IMR-90 (cell line): Measurements from ENCODE around the gene MARCHF6. TPM values are rescaled to one million over a fixed set of nuclear protein-coding genes. Genes with fewer than 3 reads are reported as not detected.

ENCODE experiments used
- ATAC-seq: fragments of 200-7000 bp; cut with Tn5 transposase; 2 replicates; pipeline ENCODE4 v1.9.1; 2020; ENCODE audit warnings: low read depth, mild to moderate bottlenecking, moderate library complexity
- BruUV-seq: library from RNA; stranded (reverse); fragments of 400-500 nt; replicated peaks from 2 replicates; lab custom pipeline; 2021; lab: Mats Ljungman, UMichigan
- CTCF ChIA-PET: fragments of 300-600 bp; formaldehyde crosslinking; extraction: SDS; loops from one replicate; lab custom pipeline; 2021; ENCODE audit warnings: antibody characterized with exemption; lab: Yijun Ruan, JAX
- POLR2A ChIA-PET: fragments of 300-600 bp; sonication (Branson Sonifier 250); formaldehyde crosslinking; loops from one replicate; lab custom pipeline; 2022; ENCODE audit warnings: antibody characterized with exemption; ENCODE audit not compliant: unreplicated experiment; lab: Charles Lee
- DNase-seq: peaks from one replicate; pipeline ENCODE4 v3.0.0; 2013
- H2AFZ ChIP-seq: replicated peaks from 2 replicates; pipeline ENCODE3; 2013; ENCODE audit warnings: low read length, mild to moderate bottlenecking; ENCODE audit not compliant: poor library complexity
- H2AK5ac ChIP-seq: 2 replicates; pipeline ENCODE4 v1.6.1; 2013; ENCODE audit warnings: low read depth, low read length, inconsistent platforms
- H2AK9ac ChIP-seq: replicated peaks from 2 replicates; pipeline ENCODE3; 2013; ENCODE audit warnings: mild to moderate bottlenecking, low read depth, low read length, moderate library complexity; ENCODE audit not compliant: poor library complexity
- H2BK120ac ChIP-seq: 2 replicates; pipeline ENCODE4 v1.6.1; 2013; ENCODE audit warnings: low read depth, low read length, inconsistent platforms
- H2BK15ac ChIP-seq: 3 replicates; pipeline ENCODE4 v1.6.1; 2013; ENCODE audit warnings: low read depth, low read length, inconsistent platforms
- H2BK20ac ChIP-seq: 2 replicates; pipeline ENCODE4 v1.6.1; 2013; ENCODE audit warnings: low read depth, mild to moderate bottlenecking, inconsistent platforms, low read length, moderate library complexity
- H2BK5ac ChIP-seq: 2 replicates; pipeline ENCODE4 v1.6.1; 2013; ENCODE audit warnings: mild to moderate bottlenecking, low read depth, low read length, inconsistent platforms; ENCODE audit not compliant: poor library complexity, severe bottlenecking
- H3K14ac ChIP-seq: replicated peaks from 2 replicates; pipeline ENCODE4 v1.6.1; 2013; ENCODE audit warnings: low read depth, low read length, inconsistent platforms
- H3K18ac ChIP-seq: 2 replicates; pipeline ENCODE4 v1.6.1; 2013; ENCODE audit warnings: low read depth, low read length, control low read depth
- H3K23ac ChIP-seq: 2 replicates; pipeline ENCODE4 v1.6.1; 2013; ENCODE audit warnings: low read depth, low read length, inconsistent platforms
- H3K27ac ChIP-seq: 2 replicates; pipeline ENCODE4 v1.5.1; 2013; ENCODE audit warnings: mild to moderate bottlenecking, control low read depth, low read length; ENCODE audit not compliant: insufficient read depth
- H3K27me3 ChIP-seq: 2 replicates; pipeline ENCODE4 v1.6.1; 2013; ENCODE audit warnings: low read length; ENCODE audit not compliant: control insufficient read depth, insufficient read depth
- H3K36me3 ChIP-seq: 2 replicates; pipeline ENCODE4 v1.6.1; 2013; ENCODE audit warnings: low read length, mixed read lengths; ENCODE audit not compliant: control insufficient read depth, insufficient read depth
- H3K4ac ChIP-seq: 2 replicates; pipeline ENCODE4 v1.6.1; 2013; ENCODE audit warnings: low read depth, low read length, inconsistent platforms
- H3K4me1 ChIP-seq: 2 replicates; pipeline ENCODE4 v1.6.1; 2013; ENCODE audit warnings: low read length, mixed read lengths; ENCODE audit not compliant: control insufficient read depth, insufficient read depth
- H3K4me2 ChIP-seq: 2 replicates; pipeline ENCODE4 v1.6.1; 2013; ENCODE audit warnings: low read depth, mild to moderate bottlenecking, control low read depth, low read length, moderate library complexity
- H3K4me3 ChIP-seq: 2 replicates; pipeline ENCODE4 v1.5.1; 2013; ENCODE audit warnings: low read depth, mild to moderate bottlenecking, control low read depth, low read length, moderate library complexity; ENCODE audit not compliant: insufficient read depth
- H3K56ac ChIP-seq: 2 replicates; pipeline ENCODE4 v1.6.1; 2013; ENCODE audit warnings: low read length, inconsistent platforms; ENCODE audit not compliant: insufficient read depth; ENCODE audit errors: extremely low read depth
- H3K79me1 ChIP-seq, 2 experiments: 2 replicates each; pipeline ENCODE4 v1.6.1; 2013; ENCODE audit warnings: low read length in 2 of 2, inconsistent platforms in 1 of 2, low read depth in 1 of 2
- H3K9ac ChIP-seq: 2 replicates; pipeline ENCODE4 v1.6.1; 2013; ENCODE audit warnings: low read depth, low read length, control low read depth
- H3K9me1 ChIP-seq: 2 replicates; pipeline ENCODE4 v1.6.1; 2013; ENCODE audit warnings: low read length, inconsistent platforms; ENCODE audit not compliant: insufficient read depth
- H3K9me3 ChIP-seq: 2 replicates; pipeline ENCODE4 v1.6.1; 2013; ENCODE audit warnings: low read length; ENCODE audit not compliant: control insufficient read depth, insufficient read depth
- H4K20me1 ChIP-seq: 2 replicates; pipeline ENCODE4 v1.6.1; 2013; ENCODE audit warnings: low read length, inconsistent platforms; ENCODE audit not compliant: insufficient read depth
- H4K5ac ChIP-seq: 2 replicates; pipeline ENCODE4 v1.6.1; 2013; ENCODE audit warnings: mild to moderate bottlenecking, low read depth, low read length, control low read depth
- H4K8ac ChIP-seq, 2 experiments: 2 replicates each; pipeline ENCODE4 v1.6.1; 2013; ENCODE audit warnings: low read depth in 2 of 2, low read length in 2 of 2, control low read depth in 1 of 2, inconsistent platforms in 1 of 2
- H4K91ac ChIP-seq: 2 replicates; pipeline ENCODE4 v1.6.1; 2013; ENCODE audit warnings: low read depth, low read length, inconsistent platforms; ENCODE audit not compliant: insufficient read depth
- BHLHE40 ChIP-seq: fragments of 150-350 bp; IDR thresholded peaks from 2 replicates; pipeline ENCODE4 v1.6.1; 2016; ENCODE audit warnings: mild to moderate bottlenecking, low read depth, low read length
- CEBPB ChIP-seq: IDR thresholded peaks from 2 replicates; pipeline ENCODE4 v1.6.1; 2012; ENCODE audit warnings: low read depth, low read length, improper control_type of control experiment
- CHD1 ChIP-seq: IDR thresholded peaks from 2 replicates; pipeline ENCODE4 v1.6.1; 2012; ENCODE audit warnings: low read depth, low read length, improper control_type of control experiment
- FOS ChIP-seq: fragments of 150-350 bp; IDR thresholded peaks from 2 replicates; pipeline ENCODE4 v1.6.1; 2016; ENCODE audit warnings: low read depth, low read length
- MAFK ChIP-seq: IDR thresholded peaks from 2 replicates; pipeline ENCODE4 v1.6.1; 2012; ENCODE audit warnings: low read depth, low read length, improper control_type of control experiment
- MAZ ChIP-seq: IDR thresholded peaks from 2 replicates; pipeline ENCODE4 v1.6.1; 2012; ENCODE audit warnings: low read depth, mild to moderate bottlenecking, low read length, improper control_type of control experiment, moderate library complexity, borderline replicate concordance
- MXI1 ChIP-seq: IDR thresholded peaks from 2 replicates; pipeline ENCODE4 v1.6.1; 2012; ENCODE audit warnings: low read depth, mild to moderate bottlenecking, low read length, moderate library complexity, borderline replicate concordance
- NFE2L2 ChIP-seq: fragments of 150-350 bp; IDR thresholded peaks from 2 replicates; pipeline ENCODE4 v1.6.1; 2016; ENCODE audit warnings: low read depth, mild to moderate bottlenecking, low read length
- POLR2A ChIP-seq: IDR thresholded peaks from 2 replicates; pipeline ENCODE4 v1.6.1; 2012; ENCODE audit warnings: mild to moderate bottlenecking, low read depth, low read length
- RAD21 ChIP-seq: IDR thresholded peaks from 2 replicates; pipeline ENCODE4 v1.6.1; 2012; ENCODE audit warnings: low read length, improper control_type of control experiment
- RCOR1 ChIP-seq: IDR thresholded peaks from 2 replicates; pipeline ENCODE4 v1.6.1; 2012; ENCODE audit warnings: mild to moderate bottlenecking, low read length, improper control_type of control experiment; ENCODE audit not compliant: insufficient replicate concordance
- RFX5 ChIP-seq: IDR thresholded peaks from 2 replicates; pipeline ENCODE4 v1.8.0; 2012; ENCODE audit warnings: low read depth, mild to moderate bottlenecking, low read length, moderate library complexity
- SMC3 ChIP-seq: fragments of 150-350 bp; IDR thresholded peaks from 2 replicates; pipeline ENCODE4 v1.6.1; 2016; ENCODE audit warnings: low read depth, mild to moderate bottlenecking, antibody characterized with exemption, low read length, moderate library complexity
- WGBS, 2 experiments: methylation state at CpG; one replicate each; pipeline versions ENCODE4 v1.1.5 to v1.1.7; 2013; ENCODE audit warnings: missing lambda C conversion rate in 2 of 2; ENCODE audit not compliant: insufficient read length in 1 of 2; ENCODE audit errors: extremely low coverage in 2 of 2; 5-methylcytosine and 5-hydroxymethylcytosine counted together
- dilution Hi-C: fragments of 300-500 bp; cut with HindIII; formaldehyde crosslinking; loops from one replicate; pipeline ENCODE4 v1.14.3; 2018; ENCODE audit warnings: low sequenced_read_pairs; ENCODE audit not compliant: unreplicated experiment
- in situ Hi-C: fragments of 300-500 bp; cut with MboI; formaldehyde crosslinking; loops from 3 replicates; pipeline ENCODE4 v1.14.3; 2019; ENCODE audit warnings: low sequenced_read_pairs, inconsistent platforms, mixed read lengths
- intact Hi-C: fragments of 100-400 bp; cut with micrococcal nuclease; formaldehyde crosslinking; loops from 2 replicates; pipeline ENCODE4 v1.10.0; 2022
- polyA plus RNA-seq, 3 experiments: library from polyadenylated mRNA; depleted of rRNA; stranded (reverse); fragments of >200 nt; gene quantifications; 2 replicates each; pipeline ENCODE4 v1.2.3, GENCODE V29; 2012; ENCODE audit warnings: low replicate concordance in 1 of 3
- total RNA-seq: library from RNA; depleted of rRNA; stranded (reverse); fragments of >200 nt; gene quantifications from 2 replicates; pipeline ENCODE4 v1.2.3, GENCODE V29; 2012
- TF ChIP-seq, protein P1 (sequence below): fragments of 150-350 bp; IDR thresholded peaks from 2 replicates; pipeline ENCODE4 v1.6.1; 2017; ENCODE audit warnings: mild to moderate bottlenecking, antibody characterized with exemption, low read length, low read depth
- TF ChIP-seq, protein P2 (sequence below): conservative IDR thresholded peaks from 2 replicates; pipeline ENCODE4 v1.5.1; 2012; ENCODE audit warnings: mild to moderate bottlenecking, low read depth, low read length, improper control_type of control experiment
- TF ChIP-seq, protein P3 (sequence below): fragments of 150-350 bp; IDR thresholded peaks from 2 replicates; pipeline ENCODE4 v1.6.1; 2016; ENCODE audit warnings: low read depth, mild to moderate bottlenecking, low read length, moderate library complexity, borderline replicate concordance

MARCHF6 gene
- total and polyA plus RNA-seq, 2 of the 4 experiments (the other 2 are of a cell fraction), result 55.2 to 62.6 TPM

GRCh38 chr5:10400411-10400810, 46.9 kb downstream of the MARCHF6 start:
- Histone ChIP-seq H2BK5ac (no peak overlapping the region), H2BK20ac (no peak overlapping the region), H3K27ac (no peak overlapping the region), H3K9me3 (no peaks in the 10 kb centered on the region), H3K56ac (no peak overlapping the region), H2AK9ac (no peak overlapping the region), H3K9me1 (peaks cover 7% of the 10 kb centered on the region), H4K8ac (no peak overlapping the region), H2BK15ac (no peak overlapping the region), H2AK5ac (no peak overlapping the region), H3K23ac (no peak overlapping the region), H3K14ac (no peak overlapping the region), H2AFZ (no peak overlapping the region), H3K4me3 (no peak overlapping the region), H3K9ac (no peak overlapping the region), H3K4me1 (no peaks in the 10 kb centered on the region), H3K27me3 (no peaks in the 10 kb centered on the region), H3K18ac (no peak overlapping the region), H4K5ac (no peak overlapping the region), H4K91ac (no peak overlapping the region), H3K79me1 (peaks cover 32 to 46% of the 10 kb centered on the region in 2 experiments), H2BK120ac (no peak overlapping the region), H3K4ac (no peak overlapping the region), H4K20me1 (peaks cover 10% of the 10 kb centered on the region), H3K36me3 (peaks cover 17% of the 10 kb centered on the region), H3K4me2 (no peak overlapping the region; the same call in 1 of the 2 replicates)
- no peak for ATAC-seq
- in situ Hi-C loops (no loop called here), dilution Hi-C loops (no loop called here), intact Hi-C loops (loop anchor here (2.0 kb wide), 1 partner anchor 118 kb away; no protein-coding TSS in a partner anchor)
- CTCF ChIA-PET, result no interaction called here
- no peak for DNase-seq
- no CpG with 5 or more reads among the region's 2 CpGs for WGBS, 2 experiments
- TF ChIP-seq, protein P1, sequence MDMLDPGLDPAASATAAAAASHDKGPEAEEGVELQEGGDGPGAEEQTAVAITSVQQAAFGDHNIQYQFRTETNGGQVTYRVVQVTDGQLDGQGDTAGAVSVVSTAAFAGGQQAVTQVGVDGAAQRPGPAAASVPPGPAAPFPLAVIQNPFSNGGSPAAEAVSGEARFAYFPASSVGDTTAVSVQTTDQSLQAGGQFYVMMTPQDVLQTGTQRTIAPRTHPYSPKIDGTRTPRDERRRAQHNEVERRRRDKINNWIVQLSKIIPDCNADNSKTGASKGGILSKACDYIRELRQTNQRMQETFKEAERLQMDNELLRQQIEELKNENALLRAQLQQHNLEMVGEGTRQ, result no peak
- no peak for TF ChIP-seq CHD1
- TF ChIP-seq MAZ, result no peak
- no peak for TF ChIP-seq RFX5
- no peak for TF ChIP-seq SMC3
- TF ChIP-seq, protein P2, sequence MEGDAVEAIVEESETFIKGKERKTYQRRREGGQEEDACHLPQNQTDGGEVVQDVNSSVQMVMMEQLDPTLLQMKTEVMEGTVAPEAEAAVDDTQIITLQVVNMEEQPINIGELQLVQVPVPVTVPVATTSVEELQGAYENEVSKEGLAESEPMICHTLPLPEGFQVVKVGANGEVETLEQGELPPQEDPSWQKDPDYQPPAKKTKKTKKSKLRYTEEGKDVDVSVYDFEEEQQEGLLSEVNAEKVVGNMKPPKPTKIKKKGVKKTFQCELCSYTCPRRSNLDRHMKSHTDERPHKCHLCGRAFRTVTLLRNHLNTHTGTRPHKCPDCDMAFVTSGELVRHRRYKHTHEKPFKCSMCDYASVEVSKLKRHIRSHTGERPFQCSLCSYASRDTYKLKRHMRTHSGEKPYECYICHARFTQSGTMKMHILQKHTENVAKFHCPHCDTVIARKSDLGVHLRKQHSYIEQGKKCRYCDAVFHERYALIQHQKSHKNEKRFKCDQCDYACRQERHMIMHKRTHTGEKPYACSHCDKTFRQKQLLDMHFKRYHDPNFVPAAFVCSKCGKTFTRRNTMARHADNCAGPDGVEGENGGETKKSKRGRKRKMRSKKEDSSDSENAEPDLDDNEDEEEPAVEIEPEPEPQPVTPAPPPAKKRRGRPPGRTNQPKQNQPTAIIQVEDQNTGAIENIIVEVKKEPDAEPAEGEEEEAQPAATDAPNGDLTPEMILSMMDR, result no peak
- no peak for TF ChIP-seq RAD21
- TF ChIP-seq MAFK, result no peak
- no peak for TF ChIP-seq MXI1
- TF ChIP-seq RCOR1, result no peak
- no peak for TF ChIP-seq FOS
- no peak for TF ChIP-seq POLR2A
- TF ChIP-seq, protein P3, sequence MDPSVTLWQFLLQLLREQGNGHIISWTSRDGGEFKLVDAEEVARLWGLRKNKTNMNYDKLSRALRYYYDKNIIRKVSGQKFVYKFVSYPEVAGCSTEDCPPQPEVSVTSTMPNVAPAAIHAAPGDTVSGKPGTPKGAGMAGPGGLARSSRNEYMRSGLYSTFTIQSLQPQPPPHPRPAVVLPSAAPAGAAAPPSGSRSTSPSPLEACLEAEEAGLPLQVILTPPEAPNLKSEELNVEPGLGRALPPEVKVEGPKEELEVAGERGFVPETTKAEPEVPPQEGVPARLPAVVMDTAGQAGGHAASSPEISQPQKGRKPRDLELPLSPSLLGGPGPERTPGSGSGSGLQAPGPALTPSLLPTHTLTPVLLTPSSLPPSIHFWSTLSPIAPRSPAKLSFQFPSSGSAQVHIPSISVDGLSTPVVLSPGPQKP, result no peak
- no peak for TF ChIP-seq BHLHE40
- no peak for TF ChIP-seq CEBPB
- no peak for TF ChIP-seq NFE2L2
- no TSS peak for BruUV-seq
- POLR2A ChIA-PET, result no interaction called here
